OCI-LY3 (cell line): ENCODE data around the gene ACBD6.

Experiments used
- H2AFZ ChIP-seq: fragments of 200-600, 300-600 bp; shearing (Covaris generic); 2 replicates; pipeline ENCODE4 v1.6.0; 2014; ENCODE audit warnings: antibody characterized with exemption, low read depth, low read length
- H3K27ac ChIP-seq: fragments of 200-600, 300-600 bp; sonication (generic); 2 replicates; pipeline ENCODE4 v1.5.1; 2014; ENCODE audit warnings: mild to moderate bottlenecking, low read length, moderate library complexity, mixed read lengths
- H3K27me3 ChIP-seq: fragments of 200-600, 300-600 bp; sonication (generic); 2 replicates; pipeline ENCODE4 v1.6.1; 2014; ENCODE audit warnings: low read depth, low read length, mixed read lengths
- H3K36me3 ChIP-seq: fragments of 200-600, 300-600 bp; sonication (generic); replicated peaks from 2 replicates; pipeline ENCODE3; 2014; ENCODE audit warnings: low read depth, low read length, mixed read lengths
- H3K4me1 ChIP-seq: fragments of 300-600, 200-600 bp; sonication (generic); 2 replicates; pipeline ENCODE4 v1.6.1; 2014; ENCODE audit warnings: low read length, mixed read lengths
- H3K4me2 ChIP-seq: fragments of 200-600, 300-600 bp; sonication (generic); 2 replicates; pipeline ENCODE4 v1.6.1; 2014; ENCODE audit warnings: low read length, mixed read lengths
- H3K4me3 ChIP-seq: fragments of 300-600, 200-600 bp; sonication (generic); 2 replicates; pipeline ENCODE4 v1.5.1; 2014; ENCODE audit warnings: antibody characterized with exemption, mild to moderate bottlenecking, low read length, moderate library complexity
- H3K79me2 ChIP-seq: fragments of 300-600, 200-600 bp; shearing (Covaris generic); 2 replicates; pipeline ENCODE4 v1.6.1; 2014; ENCODE audit warnings: mild to moderate bottlenecking, low read length, mixed read lengths
- H3K9ac ChIP-seq: fragments of 300-600, 200-600 bp; shearing (Covaris generic); 2 replicates; pipeline ENCODE4 v1.6.0; 2014; ENCODE audit warnings: mild to moderate bottlenecking, low read length, moderate library complexity
- H3K9me3 ChIP-seq: fragments of 200-600, 300-600 bp; shearing (Covaris generic); 2 replicates; pipeline ENCODE4 v1.6.1; 2014; ENCODE audit warnings: low read length, mixed read lengths; ENCODE audit not compliant: insufficient read depth
- H4K20me1 ChIP-seq: fragments of 200-600, 300-600 bp; sonication (generic); 2 replicates; pipeline ENCODE4 v1.6.1; 2016; ENCODE audit warnings: low read length, mixed read lengths; ENCODE audit not compliant: insufficient read depth
- CTCF ChIP-seq: fragments of 200-600, 300-600 bp; sonication (generic); IDR thresholded peaks from 2 replicates; pipeline ENCODE4 v1.5.1; 2014; ENCODE audit warnings: antibody characterized with exemption, low read length, low read depth
- EZH2phosphoT487 ChIP-seq: fragments of 200-600 bp; shearing (Covaris generic); IDR thresholded peaks from 2 replicates; pipeline ENCODE4 v1.6.1; 2018; ENCODE audit warnings: antibody characterized with exemption, mixed run types, low read depth

Gene ACBD6

GRCh38 chr1:180267761-180268555 lies 234.4 kb downstream of the ACBD6 start:
- no peak overlapping the region for H2AFZ ChIP-seq
- no peak overlapping the region for H3K4me3 ChIP-seq
- no peaks in the 10 kb centered on the region for H3K36me3 ChIP-seq
- H3K4me1 ChIP-seq, result no peaks in the 10 kb centered on the region
- H3K4me2 ChIP-seq, result no peak overlapping the region
- TF ChIP-seq CTCF (no peak), EZH2phosphoT487 (no peak)
- no peaks in the 10 kb centered on the region for H3K79me2 ChIP-seq
- H4K20me1 ChIP-seq, result no peaks in the 10 kb centered on the region
- H3K27ac ChIP-seq, result no peak overlapping the region
- H3K27me3 ChIP-seq, result no peaks in the 10 kb centered on the region
- H3K9ac ChIP-seq, result no peak overlapping the region
- no peaks in the 10 kb centered on the region for H3K9me3 ChIP-seq

GRCh38 chr1:180267211-180267561 lies 235.2 kb downstream of the ACBD6 start:
- Histone ChIP-seq H3K9me3 (no peaks in the 10 kb centered on the region), H3K4me2 (no peak overlapping the region), H4K20me1 (no peaks in the 10 kb centered on the region), H3K4me3 (no peak overlapping the region), H2AFZ (no peak overlapping the region), H3K9ac (no peak overlapping the region), H3K36me3 (no peaks in the 10 kb centered on the region), H3K27ac (no peak overlapping the region), H3K27me3 (no peaks in the 10 kb centered on the region), H3K79me2 (no peaks in the 10 kb centered on the region), H3K4me1 (no peaks in the 10 kb centered on the region)
- no peak for TF ChIP-seq CTCF
- TF ChIP-seq EZH2phosphoT487, result no peak

- Histone ChIP-seq H4K20me1 (no peaks in the 10 kb centered on the region), H3K4me2 (no peak overlapping the region), H3K4me3 (no peak overlapping the region), H3K79me2 (no peaks in the 10 kb centered on the region), H3K36me3 (no peaks in the 10 kb centered on the region), H3K9me3 (no peaks in the 10 kb centered on the region), H3K9ac (no peak overlapping the region), H3K4me1 (no peaks in the 10 kb centered on the region), H3K27ac (no peak overlapping the region), H3K27me3 (no peaks in the 10 kb centered on the region), H2AFZ (no peak overlapping the region)
- TF ChIP-seq EZH2phosphoT487 (no peak), CTCF (no peak)
Observed at GRCh38 chr1:180266275-180267210, 235.8 kb downstream of the ACBD6 start.

GRCh38 chr1:180265871-180266270 lies 236.5 kb downstream of the ACBD6 start:
- no peaks in the 10 kb centered on the region for H3K4me1 ChIP-seq
- no peaks in the 10 kb centered on the region for H3K79me2 ChIP-seq
- H3K4me2 ChIP-seq, result no peak overlapping the region
- H2AFZ ChIP-seq, result no peak overlapping the region
- no peaks in the 10 kb centered on the region for H3K9me3 ChIP-seq
- no peaks in the 10 kb centered on the region for H3K36me3 ChIP-seq
- TF ChIP-seq CTCF (no peak), EZH2phosphoT487 (no peak)
- H3K4me3 ChIP-seq, result no peak overlapping the region
- no peaks in the 10 kb centered on the region for H3K27me3 ChIP-seq
- no peak overlapping the region for H3K27ac ChIP-seq
- no peaks in the 10 kb centered on the region for H4K20me1 ChIP-seq
- no peak overlapping the region for H3K9ac ChIP-seq
